CD14-positive monocyte (primary cell): Measurements from ENCODE around the gene VANGL1. TPM values are rescaled to one million over a fixed set of nuclear protein-coding genes. Genes with fewer than 3 reads are reported as not detected.

Experiments used
- DNase-seq, 3 donors: peaks; one replicate each; pipeline ENCODE4 v3.0.0-alpha.2; 2011 to 2022
- H2AFZ ChIP-seq: 2 replicates; pipeline ENCODE4 v1.6.0; 2012; ENCODE audit warnings: mild to moderate bottlenecking, low read depth, low read length, inconsistent platforms; ENCODE audit not compliant: insufficient read depth, poor library complexity, severe bottlenecking
- H3K27ac ChIP-seq, 2 donors: 1 replicate in 1 of 2; 2 replicates in 1 of 2; pipeline ENCODE4 v1.5.1; 2012 to 2013; ENCODE audit warnings: low read length in 2 of 2, control low read depth in 1 of 2, inconsistent platforms in 1 of 2, low read depth in 1 of 2, mild to moderate bottlenecking in 1 of 2
- H3K27me3 ChIP-seq, 2 donors: one replicate each; pipeline versions ENCODE4 v1.6.0 to v1.6.1; 2011 to 2013; ENCODE audit warnings: low read length in 2 of 2; ENCODE audit not compliant: control insufficient read depth in 2 of 2, insufficient read depth in 2 of 2
- H3K36me3 ChIP-seq, 2 donors: replicated peaks in 1 of 2; 1 replicate in 1 of 2; 2 replicates in 1 of 2; pipeline versions ENCODE4 v1.5.1 to v1.6.1; 2012 to 2013; ENCODE audit warnings: low read length in 2 of 2, control low read depth in 1 of 2, inconsistent platforms in 1 of 2, mild to moderate bottlenecking in 1 of 2; ENCODE audit not compliant: insufficient read depth in 2 of 2, control insufficient read depth in 1 of 2
- H3K4me1 ChIP-seq, 2 donors: 1 replicate in 1 of 2; 2 replicates in 1 of 2; pipeline versions ENCODE4 v1.5.1 to v1.6.1; 2012 to 2013; ENCODE audit warnings: low read length in 2 of 2, control low read depth in 1 of 2, inconsistent platforms in 1 of 2, mild to moderate bottlenecking in 1 of 2, moderate library complexity in 1 of 2; ENCODE audit not compliant: insufficient read depth in 2 of 2, control insufficient read depth in 1 of 2
- H3K4me2 ChIP-seq: replicated peaks from 2 replicates; pipeline ENCODE3; 2012; ENCODE audit warnings: low read length, moderate library complexity, mild to moderate bottlenecking; ENCODE audit not compliant: poor library complexity, severe bottlenecking; ENCODE audit errors: extremely low read depth
- H3K4me3 ChIP-seq, 3 experiments: fragments of 200-600 bp in 1 of 3; sonication (generic) in 1 of 3; replicated peaks in 1 of 3; 1 replicate in 2 of 3; 2 replicates in 1 of 3; pipeline ENCODE4 v1.5.1; 2011 to 2013; ENCODE audit warnings: low read length in 3 of 3, mild to moderate bottlenecking in 3 of 3, control low read depth in 2 of 3, low read depth in 2 of 3, inconsistent platforms in 1 of 3, moderate library complexity in 1 of 3
- H3K79me2 ChIP-seq: 2 replicates; pipeline ENCODE4 v1.6.0; 2012; ENCODE audit warnings: mild to moderate bottlenecking, control low read depth, inconsistent platforms, low read length, moderate library complexity; ENCODE audit not compliant: insufficient read depth
- H3K9ac ChIP-seq: 2 replicates; pipeline ENCODE4 v1.6.0; 2017; ENCODE audit warnings: low read length, mild to moderate bottlenecking; ENCODE audit not compliant: insufficient read depth, poor library complexity, severe bottlenecking
- H3K9me3 ChIP-seq, 2 donors: replicated peaks in 1 of 2; 1 replicate in 1 of 2; 2 replicates in 1 of 2; pipeline versions ENCODE4 v1.5.1 to v1.6.1; 2012 to 2013; ENCODE audit warnings: low read length in 2 of 2, control low read depth in 1 of 2; ENCODE audit not compliant: control insufficient read depth in 1 of 2, insufficient read depth in 1 of 2
- H4K20me1 ChIP-seq: 2 replicates; pipeline ENCODE4 v1.6.0; 2012; ENCODE audit warnings: mild to moderate bottlenecking, low read length, control low read depth, moderate library complexity; ENCODE audit not compliant: insufficient read depth
- H3K27ac Mint-ChIP-seq, 7 donors: one replicate each; pipeline ENCODE4 v1.8.0; 2020; ENCODE audit warnings: mild to moderate bottlenecking in 7 of 7, mixed read lengths in 7 of 7, moderate library complexity in 6 of 7, inconsistent platforms in 2 of 7
- H3K27me3 Mint-ChIP-seq, 3 donors: one replicate each; pipeline ENCODE4 v1.8.0; 2021 to 2022; ENCODE audit warnings: low read depth in 3 of 3, mild to moderate bottlenecking in 3 of 3, mixed read lengths in 3 of 3, moderate library complexity in 3 of 3, inconsistent platforms in 1 of 3
- H3K36me3 Mint-ChIP-seq, 2 donors: one replicate each; pipeline ENCODE4 v1.8.0; 2020; ENCODE audit warnings: mixed read lengths in 2 of 2, inconsistent platforms in 1 of 2, mild to moderate bottlenecking in 1 of 2
- H3K4me1 Mint-ChIP-seq: one replicate; pipeline ENCODE4 v1.8.0; 2020; ENCODE audit warnings: mild to moderate bottlenecking, mixed read lengths
- H3K4me3 Mint-ChIP-seq, 2 donors: one replicate each; pipeline ENCODE4 v1.8.0; 2020; ENCODE audit warnings: mild to moderate bottlenecking in 2 of 2, mixed read lengths in 2 of 2, moderate library complexity in 1 of 2
- H3K9me3 Mint-ChIP-seq, 7 donors: one replicate each; pipeline ENCODE4 v1.8.0; 2020 to 2022; ENCODE audit warnings: mixed read lengths in 7 of 7, mild to moderate bottlenecking in 6 of 7, moderate library complexity in 6 of 7, inconsistent platforms in 2 of 7
- WGBS: methylation state at CpG from one replicate; pipeline ENCODE4 v1.1.5; 2013; ENCODE audit warnings: missing lambda C conversion rate; ENCODE audit not compliant: insufficient coverage; 5-methylcytosine and 5-hydroxymethylcytosine counted together
- intact Hi-C, 2 donors: fragments of 100-400 bp; cut with micrococcal nuclease; formaldehyde crosslinking; loops; one replicate each; pipeline versions ENCODE4 v1.15.0 to v1.15.1; 2023
- polyA plus RNA-seq, 3 donors: library from polyadenylated mRNA; depleted of rRNA in 1 of 3; unstranded in 2 of 3; stranded (reverse) in 1 of 3; fragments of 300-500 nt in 2 of 3; fragments of >200 nt in 1 of 3; fragmentation: Illumina TruSeq in 2 of 3; gene quantifications; 1 replicate in 2 of 3; 2 replicates in 1 of 3; pipeline ENCODE4 v1.2.3, GENCODE V29; 2012 to 2021
- TF ChIP-seq, protein P1 (sequence below): fragments of 200-600 bp; IDR thresholded peaks from one replicate; pipeline ENCODE4 v1.8.0; 2022; ENCODE audit warnings: antibody characterized with exemption, mild to moderate bottlenecking

The VANGL1 gene
- polyA plus RNA-seq, 3 donors: 0.67 to 2.0 (median 1.3) TPM

DNA sequence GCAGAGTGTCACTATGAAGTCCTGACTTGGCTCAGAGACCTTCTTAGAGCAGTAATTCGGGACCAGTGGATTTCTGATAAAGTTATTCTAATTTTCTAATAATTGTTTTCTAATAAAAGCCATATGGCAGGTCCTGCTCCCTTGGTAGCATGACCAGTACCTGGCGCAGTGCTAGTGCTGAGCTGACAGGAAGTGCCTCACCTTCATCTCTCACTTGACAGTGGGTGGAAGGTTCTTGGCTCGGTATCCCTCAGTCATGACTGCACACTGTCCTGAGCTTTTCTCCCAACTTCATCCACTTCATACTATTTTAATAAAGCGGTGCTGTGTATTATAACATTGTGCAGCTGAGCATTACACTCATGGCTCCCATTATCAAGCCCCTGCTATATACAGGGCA is 14.1 kb downstream of the VANGL1 start:
- no peak overlapping the region for H3K27ac ChIP-seq
- H3K4me2 ChIP-seq: no peak overlapping the region
- peaks cover 0 to 38% of the 10 kb centered on the region in 2 donors for H3K36me3 ChIP-seq
- TF ChIP-seq, protein P1, sequence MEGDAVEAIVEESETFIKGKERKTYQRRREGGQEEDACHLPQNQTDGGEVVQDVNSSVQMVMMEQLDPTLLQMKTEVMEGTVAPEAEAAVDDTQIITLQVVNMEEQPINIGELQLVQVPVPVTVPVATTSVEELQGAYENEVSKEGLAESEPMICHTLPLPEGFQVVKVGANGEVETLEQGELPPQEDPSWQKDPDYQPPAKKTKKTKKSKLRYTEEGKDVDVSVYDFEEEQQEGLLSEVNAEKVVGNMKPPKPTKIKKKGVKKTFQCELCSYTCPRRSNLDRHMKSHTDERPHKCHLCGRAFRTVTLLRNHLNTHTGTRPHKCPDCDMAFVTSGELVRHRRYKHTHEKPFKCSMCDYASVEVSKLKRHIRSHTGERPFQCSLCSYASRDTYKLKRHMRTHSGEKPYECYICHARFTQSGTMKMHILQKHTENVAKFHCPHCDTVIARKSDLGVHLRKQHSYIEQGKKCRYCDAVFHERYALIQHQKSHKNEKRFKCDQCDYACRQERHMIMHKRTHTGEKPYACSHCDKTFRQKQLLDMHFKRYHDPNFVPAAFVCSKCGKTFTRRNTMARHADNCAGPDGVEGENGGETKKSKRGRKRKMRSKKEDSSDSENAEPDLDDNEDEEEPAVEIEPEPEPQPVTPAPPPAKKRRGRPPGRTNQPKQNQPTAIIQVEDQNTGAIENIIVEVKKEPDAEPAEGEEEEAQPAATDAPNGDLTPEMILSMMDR: no peak
- DNase-seq: no peak
- Mint-ChIP-seq H3K4me3 (no peak overlapping the region), H3K27me3 (peaks cover 0 to 2% (median 0%) of the 10 kb centered on the region in 3 donors), H3K9me3 (peaks cover 0 to 5% (median 0%) of the 10 kb centered on the region in 7 donors), H3K4me1 (peaks cover 13% of the 10 kb centered on the region), H3K27ac (no peak overlapping the region), H3K36me3 (peaks cover 16 to 17% of the 10 kb centered on the region in 2 donors)
- no peaks in the 10 kb centered on the region for H4K20me1 ChIP-seq
- intact Hi-C loops: no loop called here
- H3K79me2 ChIP-seq: no peaks in the 10 kb centered on the region
- H3K4me1 ChIP-seq: peaks cover 0 to 6% of the 10 kb centered on the region in 2 donors
- no peak overlapping the region for H3K9ac ChIP-seq
- H3K27me3 ChIP-seq: no peaks in the 10 kb centered on the region
- WGBS: no CpG with 5 or more reads among the region's 4 CpGs
- H3K4me3 ChIP-seq: no peak overlapping the region
- peaks cover 0 to 4% of the 10 kb centered on the region in 2 donors for H3K9me3 ChIP-seq
- no peak overlapping the region for H2AFZ ChIP-seq

GRCh38 chr1:115656461-115657077 is 14.8 kb downstream of the VANGL1 start:
- no peak overlapping the region for H3K4me3 ChIP-seq
- peaks cover 0 to 6% of the 10 kb centered on the region in 2 donors for H3K4me1 ChIP-seq
- H3K9me3 Mint-ChIP-seq: peaks cover 0 to 5% (median 0%) of the 10 kb centered on the region in 7 donors
- H3K79me2 ChIP-seq: no peaks in the 10 kb centered on the region
- H3K36me3 Mint-ChIP-seq: peaks cover 16 to 17% of the 10 kb centered on the region in 2 donors
- TF ChIP-seq, protein P1: no peak
- peaks cover 0 to 38% of the 10 kb centered on the region in 2 donors for H3K36me3 ChIP-seq
- H2AFZ ChIP-seq: no peak overlapping the region
- intact Hi-C loops: no loop called here
- H3K27ac Mint-ChIP-seq: no peak overlapping the region
- H3K4me1 Mint-ChIP-seq: peaks cover 13% of the 10 kb centered on the region
- H3K4me3 Mint-ChIP-seq: no peak overlapping the region
- no peak overlapping the region for H3K27ac ChIP-seq
- peaks cover 0 to 2% (median 0%) of the 10 kb centered on the region in 3 donors for H3K27me3 Mint-ChIP-seq
- no peak overlapping the region for H3K4me2 ChIP-seq
- no peak overlapping the region for H3K9ac ChIP-seq
- no peak for DNase-seq
- peaks cover 0 to 4% of the 10 kb centered on the region in 2 donors for H3K9me3 ChIP-seq
- 90% methylated on average over 5 of the region's 5 CpGs for WGBS
- no peaks in the 10 kb centered on the region for H4K20me1 ChIP-seq
- no peaks in the 10 kb centered on the region for H3K27me3 ChIP-seq
